Effector memory CD8-positive, alpha-beta T cell (primary cell): ENCODE measurements around the gene RNF227.
"Not testable (repeated sequence)": the region's sequence is repeated elsewhere in the genome, so short reads cannot be mapped to it uniquely, and the experiment has no call there.

Experiments used
- ATAC-seq: fragments of 150-1000 bp; cut with Tn5 transposase; replicated peaks from 2 replicates; pipeline ENCODE4 v1.10.0; 2021; ENCODE audit warnings: mild to moderate bottlenecking, moderate library complexity
- DNase-seq, 3 experiments: peaks; one replicate each; pipeline ENCODE4 v3.0.0; 2021
- H3K27ac Mint-ChIP-seq, 2 donors: one replicate each; pipeline ENCODE4 v1.8.0; 2022; ENCODE audit warnings: mild to moderate bottlenecking in 2 of 2, mixed read lengths in 2 of 2, moderate library complexity in 2 of 2
- H3K27me3 Mint-ChIP-seq, 2 donors: one replicate each; pipeline ENCODE4 v1.8.0; 2022; ENCODE audit warnings: mixed read lengths in 2 of 2
- H3K36me3 Mint-ChIP-seq: one replicate; pipeline ENCODE4 v1.8.0; 2022; ENCODE audit warnings: mild to moderate bottlenecking, moderate library complexity, mixed read lengths; ENCODE audit not compliant: insufficient read depth
- H3K4me1 Mint-ChIP-seq, 2 donors: one replicate each; pipeline ENCODE4 v1.8.0; 2022; ENCODE audit warnings: low read depth in 2 of 2, mixed read lengths in 2 of 2
- H3K4me3 Mint-ChIP-seq, 2 donors: one replicate each; pipeline ENCODE4 v1.8.0; 2022; ENCODE audit warnings: mild to moderate bottlenecking in 2 of 2, mixed read lengths in 2 of 2, moderate library complexity in 2 of 2
- H3K9me3 Mint-ChIP-seq, 2 donors: one replicate each; pipeline ENCODE4 v1.8.0; 2022; ENCODE audit warnings: mixed read lengths in 2 of 2

Gene RNF227

DNA sequence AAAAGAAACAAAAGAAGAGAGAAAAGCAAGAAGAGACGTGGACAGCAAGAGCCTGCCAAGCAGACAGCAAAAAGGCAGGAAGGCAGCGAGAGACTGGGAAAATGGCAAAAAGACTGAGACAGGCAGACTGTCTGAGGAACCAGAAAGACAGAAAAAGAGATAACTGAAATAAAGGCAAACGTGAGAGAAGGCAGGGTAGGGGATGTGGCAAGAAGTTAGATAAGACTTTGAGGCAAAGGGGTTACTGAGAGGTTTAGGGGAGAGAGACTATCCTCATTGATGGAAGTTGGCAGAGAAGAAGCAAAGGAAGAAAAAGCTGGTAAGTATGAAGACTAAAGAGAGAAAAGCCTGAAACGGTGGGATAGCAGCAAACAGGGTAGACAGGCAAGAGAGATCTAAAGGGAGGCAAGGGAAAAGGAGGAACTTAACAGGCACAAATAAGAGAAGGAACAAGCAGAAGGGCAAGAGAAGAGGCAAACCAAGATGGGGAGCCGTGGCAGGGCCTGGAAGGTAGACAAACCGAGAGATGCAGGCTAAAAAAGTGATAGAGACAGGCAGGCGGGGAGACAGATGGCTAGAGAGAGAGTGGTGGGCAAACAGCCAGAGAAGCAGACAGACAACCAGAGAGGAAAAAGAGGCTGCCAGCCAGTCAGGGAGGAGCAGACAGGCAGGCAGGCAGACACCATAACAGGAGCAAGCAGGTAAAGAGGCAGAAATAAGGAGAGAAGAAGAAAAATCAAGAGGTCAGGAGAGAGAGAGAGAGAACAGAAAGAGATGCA is 34.6 kb downstream of the RNF227 start:
- ATAC-seq (no peak), DNase-seq (no peak)
- Mint-ChIP-seq H3K36me3 (peaks cover 15% of the 10 kb centered on the region), H3K27me3 (no peaks in the 10 kb centered on the region), H3K9me3 (no peaks in the 10 kb centered on the region), H3K4me1 (peaks cover 3 to 6% of the 10 kb centered on the region in 2 donors), H3K4me3 (no peak overlapping the region), H3K27ac (no peak overlapping the region)

- H3K36me3 Mint-ChIP-seq, result peaks cover 9% of the 10 kb centered on the region
- no peak overlapping the region for H3K27ac Mint-ChIP-seq
- ATAC-seq, result no peak
- H3K4me1 Mint-ChIP-seq, result peaks cover 4 to 8% of the 10 kb centered on the region in 2 donors
- H3K4me3 Mint-ChIP-seq, result no peak overlapping the region
- no peak for DNase-seq
- H3K27me3 Mint-ChIP-seq, result no peaks in the 10 kb centered on the region
- H3K9me3 Mint-ChIP-seq, result no peaks in the 10 kb centered on the region
These were observed 35.8 kb downstream of the RNF227 start for GRCh38 chr17:7880076-7880868.

DNA sequence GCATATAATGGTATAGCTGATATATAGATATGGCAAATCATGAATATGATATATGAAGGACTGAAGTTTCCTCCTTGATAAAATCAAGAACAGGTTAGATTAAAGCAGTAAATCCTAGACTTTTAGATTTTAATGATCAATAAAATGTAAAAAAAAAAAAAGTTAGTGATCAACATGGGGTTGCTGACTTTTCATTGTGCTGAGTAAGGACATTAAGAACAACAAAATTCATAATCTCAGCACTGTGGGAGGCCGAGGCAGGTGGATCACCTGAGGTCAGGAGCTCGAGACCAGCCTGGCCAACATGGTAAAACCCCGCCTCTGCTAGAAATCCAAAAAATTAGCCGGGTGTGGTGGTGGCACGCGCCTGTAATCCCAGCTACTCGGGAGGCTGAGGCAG is 37.9 kb downstream of the RNF227 start:
- no peak overlapping the region for H3K27ac Mint-ChIP-seq
- no peak for DNase-seq
- no peak overlapping the region for H3K4me3 Mint-ChIP-seq
- no peak for ATAC-seq
- H3K27me3 Mint-ChIP-seq, result no peaks in the 10 kb centered on the region
- H3K4me1 Mint-ChIP-seq, result peaks cover 4 to 17% of the 10 kb centered on the region in 2 donors
- no peaks in the 10 kb centered on the region for H3K9me3 Mint-ChIP-seq
- peaks cover 6% of the 10 kb centered on the region for H3K36me3 Mint-ChIP-seq

DNA sequence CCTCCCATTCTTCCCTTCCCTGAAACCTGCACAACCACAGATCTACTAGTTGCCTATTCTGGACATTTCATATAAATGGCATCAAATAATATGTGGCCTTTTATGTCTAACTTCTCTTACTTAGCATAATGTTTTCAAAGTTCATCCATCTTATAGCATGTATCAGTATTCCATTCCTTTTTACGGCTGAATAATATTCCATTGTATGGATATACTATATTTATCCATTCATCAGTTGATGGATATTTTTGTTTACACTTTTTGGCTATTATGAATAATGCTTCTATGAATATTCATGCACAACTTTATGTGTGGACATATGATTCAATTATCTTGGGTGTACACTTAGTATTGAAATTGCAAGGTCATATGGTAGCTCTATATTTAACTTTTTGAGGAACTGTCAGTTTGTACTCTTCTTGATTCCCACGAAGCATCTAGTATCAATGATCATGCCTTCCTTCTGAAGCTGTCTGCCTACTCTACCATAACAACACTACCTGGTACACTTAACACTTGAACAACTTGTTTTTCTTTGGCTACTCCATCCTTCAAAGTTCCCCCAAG is 40.2 kb downstream of the RNF227 start:
- H3K36me3 Mint-ChIP-seq, result peaks cover 6% of the 10 kb centered on the region

GRCh38 chr17:7873051-7873450 is 43.0 kb downstream of the RNF227 start:
- Mint-ChIP-seq H3K9me3 (no peaks in the 10 kb centered on the region), H3K4me3 (no peak overlapping the region), H3K36me3 (peaks cover 2% of the 10 kb centered on the region), H3K27me3 (no peaks in the 10 kb centered on the region), H3K4me1 (peaks cover 14 to 26% of the 10 kb centered on the region in 2 donors), H3K27ac (peak overlapping the region in 1 of 2 donors; percentile 39)
- ATAC-seq, result no peak
- no peak for DNase-seq

More for the DNA sequence above, 40.2 kb downstream of the RNF227 start:
- no peaks in the 10 kb centered on the region for H3K9me3 Mint-ChIP-seq
- peak overlapping the region; percentile 11 to 12 for H3K27ac Mint-ChIP-seq
- no peak for DNase-seq
- no peak overlapping the region for H3K4me3 Mint-ChIP-seq
- ATAC-seq, result no peak
- H3K27me3 Mint-ChIP-seq, result no peaks in the 10 kb centered on the region
- peaks cover 4 to 17% of the 10 kb centered on the region in 2 donors for H3K4me1 Mint-ChIP-seq

DNA sequence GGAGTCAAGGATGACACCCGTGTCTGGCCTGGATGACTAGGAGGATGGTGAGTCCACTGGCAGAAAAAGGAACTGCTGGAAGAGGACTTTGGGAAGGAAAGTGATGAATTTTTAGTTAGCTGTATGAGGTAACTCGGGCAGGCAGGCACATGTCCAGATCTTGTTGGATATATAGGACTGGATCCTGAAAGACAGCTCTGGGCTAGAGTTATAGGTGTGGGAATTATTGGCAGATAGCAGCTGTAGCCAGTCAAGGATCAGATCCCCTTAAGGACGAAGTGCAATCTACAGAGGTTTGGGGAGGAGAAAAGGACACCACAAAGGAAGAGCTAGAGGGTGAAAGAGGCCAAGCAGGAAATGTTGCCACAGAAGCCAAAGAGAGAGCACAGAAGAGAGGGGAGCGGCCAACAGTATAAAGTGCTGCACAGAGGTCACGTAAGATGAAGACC is 48.2 kb downstream of the RNF227 start:
- Mint-ChIP-seq H3K36me3 (no peaks in the 10 kb centered on the region), H3K9me3 (no peaks in the 10 kb centered on the region), H3K27ac (peak overlapping the region; percentile 79 to 86), H3K27me3 (no peaks in the 10 kb centered on the region), H3K4me3 (peak overlapping the region; percentile 65 to 78), H3K4me1 (peaks cover 22 to 25% of the 10 kb centered on the region in 2 donors)
- peak; percentile 93 for ATAC-seq
- DNase-seq, result no peak

DNA sequence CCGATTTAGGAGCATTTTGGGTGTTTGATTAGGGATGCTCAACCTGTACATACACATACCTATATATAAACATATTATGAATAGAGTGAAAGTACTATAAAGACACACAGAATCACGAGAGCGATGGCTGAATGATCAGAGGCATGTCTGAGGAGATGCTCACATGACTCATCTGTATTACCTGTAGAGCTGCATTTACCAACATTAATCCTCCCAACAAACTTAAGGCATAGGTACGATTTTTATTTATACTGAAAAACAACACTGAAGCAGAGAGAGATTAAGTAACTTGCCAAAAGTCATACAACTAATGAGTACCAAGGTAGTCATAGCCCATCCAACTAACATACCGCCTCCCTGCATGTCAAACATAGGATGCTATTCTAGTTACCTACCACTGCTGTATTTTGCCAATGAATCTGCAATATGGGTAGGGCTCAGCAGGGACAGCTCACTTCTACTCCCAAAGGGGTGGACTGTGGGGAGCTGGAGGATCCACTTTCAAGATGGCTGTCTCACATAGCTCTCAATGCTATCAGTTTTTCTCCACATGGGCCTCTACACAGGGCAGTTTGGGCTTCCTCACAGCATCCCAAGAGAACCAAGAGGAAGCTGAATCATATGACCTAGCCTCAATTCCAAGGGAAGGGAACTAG is 51.0 kb downstream of the RNF227 start:
- Mint-ChIP-seq H3K4me1 (peaks cover 25 to 29% of the 10 kb centered on the region in 2 donors), H3K4me3 (no peak overlapping the region), H3K27me3 (no peaks in the 10 kb centered on the region), H3K36me3 (peaks cover 6% of the 10 kb centered on the region), H3K27ac (no peak overlapping the region), H3K9me3 (no peaks in the 10 kb centered on the region)
- ATAC-seq (no peak), DNase-seq (no peak)

- H3K4me3 Mint-ChIP-seq, H3K27ac Mint-ChIP-seq, H3K27me3 Mint-ChIP-seq, H3K9me3 Mint-ChIP-seq, H3K36me3 Mint-ChIP-seq, DNase-seq, ATAC-seq: not testable (repeated sequence)
- peaks cover 25 to 29% of the 10 kb centered on the region in 2 donors for H3K4me1 Mint-ChIP-seq
These were observed 51.7 kb downstream of the RNF227 start for GRCh38 chr17:7864384-7864783.
